AG10803 (cell line): ENCODE data around the gene CDK2AP2.

ENCODE experiments used
- DNase-seq: peaks from one replicate; pipeline ENCODE4 v3.0.0; 2010; ENCODE audit warnings: low read depth
- H3K4me3 ChIP-seq: 2 replicates; pipeline ENCODE4 v1.5.1; 2011; ENCODE audit warnings: mild to moderate bottlenecking, low read length, control low read depth
- TF ChIP-seq, protein P1 (sequence below): conservative IDR thresholded peaks from 2 replicates; pipeline ENCODE4 v1.5.1; 2011; ENCODE audit warnings: mild to moderate bottlenecking, low read length, control low read depth, inconsistent platforms

The CDK2AP2 gene

DNA sequence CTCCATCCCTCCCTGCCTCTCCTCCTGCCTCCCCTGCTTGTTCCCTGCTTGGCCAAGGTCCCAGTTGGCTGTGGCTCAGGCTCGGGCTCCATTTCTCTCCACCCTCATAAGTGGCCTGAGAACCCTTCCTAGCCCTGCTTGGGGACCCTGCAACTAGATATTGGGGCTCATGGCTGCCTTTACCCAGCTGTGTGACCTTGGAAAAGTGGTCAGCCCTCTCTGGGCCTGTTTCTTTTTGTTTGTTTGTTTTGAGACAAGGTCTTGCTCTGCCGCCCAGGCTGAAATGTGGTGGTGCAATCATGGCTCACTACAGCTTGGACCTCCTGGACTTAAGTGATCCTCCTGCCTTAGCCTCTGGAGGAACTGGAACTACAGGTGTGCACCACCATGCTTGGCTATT lies 35.6 kb upstream of the CDK2AP2 start:
- H3K4me3 ChIP-seq, result no peak overlapping the region
- no peak for DNase-seq
- TF ChIP-seq, protein P1, sequence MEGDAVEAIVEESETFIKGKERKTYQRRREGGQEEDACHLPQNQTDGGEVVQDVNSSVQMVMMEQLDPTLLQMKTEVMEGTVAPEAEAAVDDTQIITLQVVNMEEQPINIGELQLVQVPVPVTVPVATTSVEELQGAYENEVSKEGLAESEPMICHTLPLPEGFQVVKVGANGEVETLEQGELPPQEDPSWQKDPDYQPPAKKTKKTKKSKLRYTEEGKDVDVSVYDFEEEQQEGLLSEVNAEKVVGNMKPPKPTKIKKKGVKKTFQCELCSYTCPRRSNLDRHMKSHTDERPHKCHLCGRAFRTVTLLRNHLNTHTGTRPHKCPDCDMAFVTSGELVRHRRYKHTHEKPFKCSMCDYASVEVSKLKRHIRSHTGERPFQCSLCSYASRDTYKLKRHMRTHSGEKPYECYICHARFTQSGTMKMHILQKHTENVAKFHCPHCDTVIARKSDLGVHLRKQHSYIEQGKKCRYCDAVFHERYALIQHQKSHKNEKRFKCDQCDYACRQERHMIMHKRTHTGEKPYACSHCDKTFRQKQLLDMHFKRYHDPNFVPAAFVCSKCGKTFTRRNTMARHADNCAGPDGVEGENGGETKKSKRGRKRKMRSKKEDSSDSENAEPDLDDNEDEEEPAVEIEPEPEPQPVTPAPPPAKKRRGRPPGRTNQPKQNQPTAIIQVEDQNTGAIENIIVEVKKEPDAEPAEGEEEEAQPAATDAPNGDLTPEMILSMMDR, result no peak

DNA sequence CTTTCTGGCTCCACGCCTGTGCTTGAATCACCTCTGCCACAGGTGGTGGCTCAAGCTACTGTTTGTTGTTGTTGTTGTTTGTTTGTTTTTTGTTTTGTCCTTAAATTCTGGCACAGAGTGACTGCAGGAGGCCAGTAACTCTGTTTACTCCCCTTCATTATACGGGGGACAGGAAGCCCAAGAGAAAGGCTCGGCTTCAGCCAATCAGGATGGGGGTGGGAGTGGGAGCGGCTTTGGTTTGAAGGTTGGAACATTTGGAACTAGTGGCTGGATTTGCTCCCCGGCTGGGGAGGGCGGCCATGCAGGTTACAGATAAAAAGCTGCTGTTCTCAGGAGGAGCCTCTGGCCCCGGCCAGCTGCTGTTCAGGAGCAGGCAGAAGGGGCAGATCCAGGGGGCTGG lies 35.0 kb upstream of the CDK2AP2 start:
- DNase-seq, result no peak
- TF ChIP-seq, protein P1, result no peak
- H3K4me3 ChIP-seq, result no peak overlapping the region

DNA sequence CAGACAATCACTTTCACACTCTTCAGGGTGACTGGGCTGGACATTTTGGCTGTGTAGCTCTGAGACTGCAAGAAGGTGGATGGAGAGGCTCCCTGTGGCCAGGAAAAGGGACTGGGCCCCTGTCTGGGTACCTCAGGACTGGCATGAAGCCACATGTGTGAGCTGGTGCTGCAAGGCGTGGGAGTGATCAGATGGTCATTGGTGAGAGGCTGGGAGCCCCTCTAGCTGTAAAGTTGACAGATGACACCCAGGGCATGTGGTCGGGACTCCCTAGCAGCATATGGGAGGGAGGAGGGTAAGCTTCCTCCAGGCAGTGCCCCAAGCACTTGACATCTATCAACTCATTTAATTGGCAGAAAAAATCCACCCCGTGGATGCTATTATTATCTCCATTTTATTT lies 34.2 kb upstream of the CDK2AP2 start:
- no peak for DNase-seq
- no peak overlapping the region for H3K4me3 ChIP-seq
- TF ChIP-seq, protein P1, result no peak

DNA sequence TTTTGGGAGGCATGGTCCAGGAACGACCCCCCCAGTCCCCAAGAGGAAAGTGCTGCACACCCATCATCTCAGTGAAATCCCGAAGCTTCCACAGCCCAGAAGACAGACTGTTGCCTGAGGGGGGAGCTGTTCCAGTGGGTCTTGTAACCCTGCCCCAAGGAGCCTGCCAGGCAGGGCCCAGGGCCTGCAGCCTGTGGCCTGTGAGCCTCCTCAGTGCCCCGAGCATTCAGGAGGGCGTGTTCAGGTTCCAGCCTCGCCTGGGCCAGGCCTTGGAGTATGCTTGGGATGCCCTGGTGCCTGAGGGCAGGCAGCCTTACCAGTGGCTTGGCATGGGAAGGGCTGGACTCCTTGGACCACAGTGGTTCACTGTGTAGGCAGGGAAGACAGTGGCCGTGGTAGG lies 33.2 kb upstream of the CDK2AP2 start:
- DNase-seq, result no peak
- no peak overlapping the region for H3K4me3 ChIP-seq
- TF ChIP-seq, protein P1, result no peak

DNA sequence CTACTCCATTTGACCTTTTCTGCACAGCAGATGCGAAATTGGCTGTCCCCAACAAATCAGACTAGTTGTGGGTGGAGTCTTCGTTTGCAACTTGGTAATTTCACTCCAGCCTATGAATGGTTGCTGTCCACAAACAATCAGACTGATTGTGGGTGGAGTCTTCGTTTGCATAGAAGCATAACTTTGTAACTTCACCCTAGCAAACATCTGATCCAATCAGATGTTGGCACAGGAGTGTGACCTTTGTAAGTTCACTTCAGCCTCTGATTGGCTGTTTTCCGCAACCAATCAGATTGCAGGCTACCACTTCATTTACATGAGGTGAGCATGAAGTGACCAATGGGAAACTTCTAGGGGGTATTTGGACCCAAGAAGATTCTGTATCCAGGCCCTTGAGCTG lies 31.6 kb upstream of the CDK2AP2 start:
- H3K4me3 ChIP-seq, result no peak overlapping the region
- DNase-seq, result peak; percentile 7
- TF ChIP-seq, protein P1, result no peak

DNA sequence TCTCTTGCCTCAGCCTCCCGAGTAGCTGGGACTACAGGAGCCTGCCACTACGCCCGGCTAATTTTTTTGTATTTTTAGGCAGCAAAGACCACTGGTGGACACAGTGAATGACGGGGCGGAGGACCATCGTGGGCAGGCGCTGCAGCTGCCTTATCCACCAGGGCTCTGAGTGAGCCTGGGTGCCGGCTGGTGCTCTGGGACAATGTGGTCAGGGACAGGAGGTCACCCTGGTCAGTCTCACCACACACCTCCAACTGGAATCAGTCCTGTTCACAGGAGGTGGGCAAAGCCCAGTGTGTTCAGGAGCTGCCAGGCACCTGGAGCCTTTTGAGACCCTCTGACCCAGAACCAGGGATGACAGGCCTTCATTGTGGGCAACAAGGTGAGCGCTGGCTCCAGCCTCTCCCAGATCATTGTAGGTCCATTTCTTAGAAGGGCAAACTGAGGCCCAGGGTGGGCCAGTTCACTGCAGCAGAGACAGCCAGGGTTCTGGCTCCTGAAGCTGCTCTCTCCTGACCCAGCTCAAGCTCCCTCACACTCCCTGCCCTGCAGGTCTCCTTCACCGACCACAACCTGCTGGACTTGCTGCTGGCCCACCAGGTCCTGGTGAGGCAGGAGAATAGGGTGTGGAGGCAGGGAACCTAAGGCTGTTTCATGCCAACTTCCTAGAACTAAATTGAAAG lies 31.0 kb upstream of the CDK2AP2 start:
- TF ChIP-seq, protein P1, result no peak
- no peak for DNase-seq

DNA sequence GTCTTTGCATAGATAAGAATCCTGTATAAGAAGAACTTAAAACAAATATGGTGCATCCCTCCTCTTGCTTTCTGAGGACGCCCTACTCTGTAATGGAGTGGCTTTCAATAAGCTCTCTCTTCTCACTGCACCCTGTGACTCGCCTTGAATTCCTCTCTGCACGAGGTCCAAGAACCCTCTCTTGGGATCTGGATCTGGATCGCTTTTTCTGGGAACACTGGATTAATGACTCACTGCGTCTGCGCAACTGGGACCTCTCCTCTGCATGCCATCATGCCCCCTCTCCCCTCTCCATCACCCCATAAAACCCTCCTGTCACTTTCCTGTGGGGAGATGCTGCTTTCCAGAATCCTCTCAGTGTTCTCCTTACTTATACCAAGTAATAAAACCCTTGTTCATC lies 30.3 kb upstream of the CDK2AP2 start:
- DNase-seq, result no peak
- TF ChIP-seq, protein P1, result no peak
- no peak overlapping the region for H3K4me3 ChIP-seq

More for the DNA sequence above, 31.0 kb upstream of the CDK2AP2 start:
- no peak overlapping the region for H3K4me3 ChIP-seq
